ENCODE data around the gene CCDC116.
"Not testable (repeated sequence)": the region's sequence is repeated elsewhere in the genome, so short reads cannot be mapped to it uniquely, and the experiment has no call there.

The CCDC116 gene

DNA sequence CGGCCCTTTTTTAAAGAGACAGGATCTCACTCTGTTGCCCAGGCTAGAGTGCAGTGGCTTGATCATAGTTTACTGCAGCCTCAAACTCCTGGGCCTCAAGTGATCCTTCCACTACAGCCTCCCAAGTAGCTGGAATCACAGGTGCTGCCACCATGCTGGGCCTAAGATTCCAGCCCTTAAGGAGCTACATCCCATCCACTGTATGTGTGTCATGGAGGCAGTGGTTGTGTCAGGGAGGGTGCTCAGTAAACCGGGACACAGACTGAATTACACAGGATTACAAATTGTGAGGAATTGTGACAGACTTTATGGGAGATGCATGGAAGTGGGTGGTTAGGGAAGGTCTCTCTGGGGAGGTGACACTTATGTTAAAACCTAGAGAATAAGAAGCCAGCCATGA lies 31.2 kb downstream of the CCDC116 start:
- no peak overlapping the region for H3K4me3 ChIP-seq (ENCODE audit: low read length)
- no peaks in the 10 kb centered on the region for H3K9me3 ChIP-seq (ENCODE audit: control insufficient read depth, low read length)
- no peaks in the 10 kb centered on the region for H3K36me3 ChIP-seq (ENCODE audit: control insufficient read depth, insufficient read depth, low read length, severe bottlenecking)
- peaks cover 3% of the 10 kb centered on the region for H3K4me1 ChIP-seq (ENCODE audit: control insufficient read depth, insufficient read depth, low read length)
- H3K27me3 ChIP-seq (replicated peaks; ENCODE audit: control insufficient read depth, insufficient read depth, low read length) = peaks cover 18% of the 10 kb centered on the region
- H3K9ac ChIP-seq (ENCODE audit: low read length) = no peak overlapping the region
- DNase-seq (ENCODE audit: low read depth) = no peak

DNA sequence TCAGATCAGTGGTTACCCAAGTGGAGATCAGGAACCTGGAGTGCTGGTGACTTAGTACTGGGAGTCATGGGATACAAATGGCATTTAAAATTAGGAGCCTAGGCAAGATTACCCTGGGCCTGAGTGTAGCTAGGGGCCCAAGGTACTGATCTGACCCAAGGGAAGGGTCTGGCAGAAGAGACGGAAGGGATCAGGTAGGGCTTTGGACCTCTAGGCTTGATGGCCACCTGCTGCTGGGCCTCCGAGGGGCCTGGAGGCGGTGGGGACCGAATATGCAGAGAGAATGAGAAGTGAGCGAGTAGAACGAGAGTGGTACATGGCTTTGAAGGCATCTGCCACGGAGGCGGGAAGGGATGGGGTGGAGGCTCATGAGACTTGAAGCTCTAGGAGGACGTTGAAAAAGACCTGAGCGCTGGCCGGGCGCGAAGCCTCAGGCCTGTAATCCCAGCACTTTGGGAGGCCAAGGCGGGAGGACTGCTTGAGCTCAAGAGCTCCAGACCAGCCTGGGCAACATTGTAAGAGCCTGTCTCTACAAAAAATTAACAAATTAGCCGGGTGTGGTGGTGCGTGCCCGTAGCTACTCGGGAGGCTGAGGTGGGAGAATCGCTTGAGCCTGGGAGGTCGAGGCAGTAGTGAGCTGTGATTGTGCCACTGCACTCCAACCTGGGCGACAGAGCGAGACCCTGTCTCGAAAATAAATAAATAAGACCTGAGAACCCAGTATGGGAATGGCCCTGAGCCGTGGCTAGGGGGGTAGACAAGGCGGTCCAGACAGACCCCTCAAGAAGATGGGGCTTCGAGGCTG lies 32.7 kb downstream of the CCDC116 start:
- H3K4me1 ChIP-seq (ENCODE audit: control insufficient read depth, insufficient read depth, low read length) = peaks cover 3% of the 10 kb centered on the region
- H3K27me3 ChIP-seq (replicated peaks; ENCODE audit: control insufficient read depth, insufficient read depth, low read length) = peaks cover 15% of the 10 kb centered on the region
- H3K36me3 ChIP-seq (ENCODE audit: control insufficient read depth, insufficient read depth, low read length, severe bottlenecking) = peaks cover 6% of the 10 kb centered on the region
- peak overlapping the region; percentile 93 for H3K9ac ChIP-seq (ENCODE audit: low read length)
- no peaks in the 10 kb centered on the region for H3K9me3 ChIP-seq (ENCODE audit: control insufficient read depth, low read length)
- no peak for DNase-seq (ENCODE audit: low read depth)
- peak overlapping the region; percentile 89 for H3K4me3 ChIP-seq (ENCODE audit: low read length)

DNA sequence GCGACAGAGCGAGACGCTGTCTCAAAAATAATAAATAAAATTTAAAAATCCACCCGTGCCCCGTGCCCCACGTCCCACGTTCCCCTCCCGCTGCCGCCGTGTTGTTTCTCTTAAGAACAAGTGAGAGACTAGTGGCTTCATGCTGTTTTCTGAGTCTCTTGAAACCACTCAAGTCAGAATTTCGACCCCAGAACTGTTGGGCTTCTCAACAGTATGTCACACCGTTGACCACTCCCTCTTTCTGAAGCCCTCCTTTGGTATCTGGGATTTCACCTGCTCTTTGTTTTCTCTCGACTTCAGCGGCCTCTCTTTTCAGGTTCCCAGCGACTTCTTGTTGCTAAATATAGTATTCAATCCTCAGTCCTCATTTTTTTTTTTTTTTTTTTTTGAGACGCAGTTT lies 34.2 kb downstream of the CCDC116 start:
- Histone ChIP-seq H3K36me3 (ENCODE audit: control insufficient read depth, insufficient read depth, low read length, severe bottlenecking) (peaks cover 21% of the 10 kb centered on the region), H3K4me3 (ENCODE audit: low read length) (peak overlapping the region; percentile 89), H3K4me1 (ENCODE audit: control insufficient read depth, insufficient read depth, low read length) (peaks cover 3% of the 10 kb centered on the region), H3K27me3 (replicated peaks; ENCODE audit: control insufficient read depth, insufficient read depth, low read length) (no peaks in the 10 kb centered on the region), H3K9me3 (ENCODE audit: control insufficient read depth, low read length) (no peaks in the 10 kb centered on the region), H3K9ac (ENCODE audit: low read length) (peak overlapping the region; percentile 93)
- peak; percentile 8 for DNase-seq (ENCODE audit: low read depth)

DNA sequence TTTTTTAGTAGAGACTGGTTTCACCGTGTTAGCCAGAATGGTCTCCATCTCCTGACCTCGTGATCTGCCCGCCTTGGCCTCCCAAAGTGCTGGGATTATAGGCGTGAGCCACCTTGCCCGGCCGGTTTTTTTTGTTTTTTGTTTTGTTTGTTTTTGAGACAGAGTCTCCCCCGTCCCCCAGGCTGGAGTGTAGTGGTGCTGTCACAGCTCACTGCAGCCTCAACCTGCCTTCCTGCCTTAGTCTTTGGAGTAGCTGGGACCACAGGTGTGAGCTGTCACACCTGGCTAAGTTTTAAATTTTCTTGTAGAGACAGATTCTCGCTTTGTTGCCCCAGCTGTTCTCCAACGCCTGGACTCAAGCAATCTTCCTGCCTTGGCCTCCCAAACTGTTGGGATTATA lies 36.5 kb downstream of the CCDC116 start:
- H3K9me3 ChIP-seq (ENCODE audit: control insufficient read depth, low read length) = no peaks in the 10 kb centered on the region
- H3K9ac ChIP-seq (ENCODE audit: low read length) = no peak overlapping the region
- peaks cover 43% of the 10 kb centered on the region for H3K36me3 ChIP-seq (ENCODE audit: control insufficient read depth, insufficient read depth, low read length, severe bottlenecking)
- peaks cover 3% of the 10 kb centered on the region for H3K4me1 ChIP-seq (ENCODE audit: control insufficient read depth, insufficient read depth, low read length)
- H3K4me3 ChIP-seq (ENCODE audit: low read length) = no peak overlapping the region
- no peaks in the 10 kb centered on the region for H3K27me3 ChIP-seq (replicated peaks; ENCODE audit: control insufficient read depth, insufficient read depth, low read length)
- DNase-seq (ENCODE audit: low read depth) = no peak

DNA sequence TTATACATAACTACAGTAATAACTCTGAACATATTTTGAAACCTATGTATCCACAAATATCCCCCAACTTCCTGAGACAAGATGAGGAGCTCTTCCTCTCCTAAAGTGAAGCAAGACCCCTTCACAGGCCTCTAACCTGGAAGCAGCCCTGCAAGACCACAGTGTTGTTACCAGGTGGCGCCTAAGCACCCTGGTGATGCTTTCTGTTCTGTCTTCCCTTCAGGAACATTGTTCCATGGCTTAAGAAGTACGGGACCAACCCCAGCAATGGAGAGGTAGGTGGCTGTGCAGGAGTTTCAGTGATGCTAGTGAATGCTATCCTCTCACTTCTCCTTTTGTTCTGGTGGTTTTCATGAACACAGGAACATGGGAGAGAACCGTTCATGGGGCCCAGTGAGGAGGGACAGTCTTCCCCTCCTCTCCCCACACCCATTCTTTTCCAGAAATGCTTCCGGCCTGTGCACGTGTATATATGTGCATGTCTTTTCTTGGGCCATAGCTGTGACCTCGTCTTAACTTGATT lies 39.6 kb downstream of the CCDC116 start:
- Histone ChIP-seq H3K4me3 (ENCODE audit: low read length) (no peak overlapping the region), H3K36me3 (ENCODE audit: control insufficient read depth, insufficient read depth, low read length, severe bottlenecking) (peaks cover 62% of the 10 kb centered on the region), H3K4me1 (ENCODE audit: control insufficient read depth, insufficient read depth, low read length) (no peaks in the 10 kb centered on the region), H3K9me3 (ENCODE audit: control insufficient read depth, low read length) (no peaks in the 10 kb centered on the region), H3K27me3 (replicated peaks; ENCODE audit: control insufficient read depth, insufficient read depth, low read length) (no peaks in the 10 kb centered on the region), H3K9ac (ENCODE audit: low read length) (no peak overlapping the region)
- DNase-seq (ENCODE audit: low read depth) = no peak

DNA sequence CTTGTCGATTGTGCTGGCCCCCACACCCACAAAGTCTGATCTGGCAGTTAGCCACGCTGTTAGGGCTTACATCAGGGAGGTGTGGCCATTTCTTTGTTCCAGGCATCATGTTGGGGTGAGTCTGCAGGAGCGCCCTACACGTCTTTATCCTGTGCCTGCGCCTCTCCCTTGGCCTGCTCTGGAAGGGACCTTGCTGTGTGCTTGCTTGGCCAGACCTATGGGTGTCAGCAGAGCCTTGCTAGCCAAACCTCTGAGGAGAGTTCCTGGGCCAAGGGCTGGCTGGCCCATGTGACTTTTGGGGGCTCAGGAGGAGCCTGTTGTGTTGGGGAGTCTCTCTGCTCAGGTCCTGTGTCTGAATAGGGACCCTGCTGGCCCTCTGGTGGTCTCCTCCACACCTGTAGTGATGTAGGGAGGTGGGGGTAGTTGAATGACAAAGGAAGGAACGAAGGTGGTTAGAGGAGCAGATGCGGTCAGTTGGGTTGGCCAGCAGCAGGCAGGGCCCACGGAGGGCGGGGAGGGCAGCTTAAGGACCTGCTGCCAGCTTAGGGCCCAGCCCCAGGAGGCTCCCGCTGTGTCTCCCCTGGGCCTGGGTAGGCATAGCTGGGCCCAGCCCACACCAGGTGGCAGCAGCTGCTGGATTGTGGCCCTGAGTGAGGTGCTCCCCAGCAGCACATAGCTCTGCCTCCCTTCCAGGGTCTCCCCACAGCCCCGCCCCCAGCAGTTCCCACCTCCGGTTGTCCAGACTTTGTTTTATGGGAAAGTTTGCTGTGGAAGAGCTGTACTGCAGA lies 41.2 kb downstream of the CCDC116 start:
- DNase-seq (ENCODE audit: low read depth) = no peak
- Histone ChIP-seq H3K36me3 (ENCODE audit: control insufficient read depth, insufficient read depth, low read length, severe bottlenecking) (peaks cover 62% of the 10 kb centered on the region), H3K9me3 (ENCODE audit: control insufficient read depth, low read length) (no peaks in the 10 kb centered on the region), H3K4me1 (ENCODE audit: control insufficient read depth, insufficient read depth, low read length) (peaks cover 5% of the 10 kb centered on the region), H3K27me3 (replicated peaks; ENCODE audit: control insufficient read depth, insufficient read depth, low read length) (no peaks in the 10 kb centered on the region), H3K9ac (ENCODE audit: low read length) (no peak overlapping the region), H3K4me3 (ENCODE audit: low read length) (no peak overlapping the region)

DNA sequence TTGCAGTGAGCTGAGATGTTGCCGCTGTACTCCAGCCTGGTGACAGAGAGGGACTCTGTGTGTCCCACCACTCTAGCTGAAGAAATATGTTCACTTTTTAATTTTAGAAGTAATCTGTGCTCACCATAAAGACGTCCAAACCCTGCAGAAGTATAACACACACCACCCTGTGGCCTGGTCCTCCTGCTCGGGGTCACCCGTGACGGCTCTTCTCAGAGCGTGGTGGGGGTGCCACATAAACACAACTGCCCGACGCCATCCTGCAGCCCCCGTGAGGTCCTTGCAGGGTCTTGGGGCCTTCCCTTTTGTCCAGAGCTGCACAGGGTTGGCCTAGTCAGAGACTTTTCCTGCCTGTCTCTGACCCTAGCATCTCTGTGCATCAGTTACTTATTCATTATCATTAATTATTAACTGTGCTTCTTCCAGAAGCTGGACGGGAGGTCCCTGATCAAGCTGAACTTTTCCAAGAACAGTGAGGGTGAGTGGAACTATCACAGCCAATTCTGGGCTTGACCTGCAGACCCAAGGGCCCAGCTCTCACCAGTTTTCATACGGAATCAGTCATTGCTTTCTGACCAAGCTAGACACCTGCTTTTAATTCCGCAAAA lies 42.2 kb downstream of the CCDC116 start:
- Histone ChIP-seq H3K9me3 (ENCODE audit: control insufficient read depth, low read length) (no peaks in the 10 kb centered on the region), H3K4me3 (ENCODE audit: low read length) (no peak overlapping the region), H3K9ac (ENCODE audit: low read length) (no peak overlapping the region), H3K4me1 (ENCODE audit: control insufficient read depth, insufficient read depth, low read length) (peaks cover 5% of the 10 kb centered on the region), H3K36me3 (ENCODE audit: control insufficient read depth, insufficient read depth, low read length, severe bottlenecking) (peaks cover 61% of the 10 kb centered on the region), H3K27me3 (replicated peaks; ENCODE audit: control insufficient read depth, insufficient read depth, low read length) (no peaks in the 10 kb centered on the region)
- DNase-seq (ENCODE audit: low read depth) = no peak

DNA sequence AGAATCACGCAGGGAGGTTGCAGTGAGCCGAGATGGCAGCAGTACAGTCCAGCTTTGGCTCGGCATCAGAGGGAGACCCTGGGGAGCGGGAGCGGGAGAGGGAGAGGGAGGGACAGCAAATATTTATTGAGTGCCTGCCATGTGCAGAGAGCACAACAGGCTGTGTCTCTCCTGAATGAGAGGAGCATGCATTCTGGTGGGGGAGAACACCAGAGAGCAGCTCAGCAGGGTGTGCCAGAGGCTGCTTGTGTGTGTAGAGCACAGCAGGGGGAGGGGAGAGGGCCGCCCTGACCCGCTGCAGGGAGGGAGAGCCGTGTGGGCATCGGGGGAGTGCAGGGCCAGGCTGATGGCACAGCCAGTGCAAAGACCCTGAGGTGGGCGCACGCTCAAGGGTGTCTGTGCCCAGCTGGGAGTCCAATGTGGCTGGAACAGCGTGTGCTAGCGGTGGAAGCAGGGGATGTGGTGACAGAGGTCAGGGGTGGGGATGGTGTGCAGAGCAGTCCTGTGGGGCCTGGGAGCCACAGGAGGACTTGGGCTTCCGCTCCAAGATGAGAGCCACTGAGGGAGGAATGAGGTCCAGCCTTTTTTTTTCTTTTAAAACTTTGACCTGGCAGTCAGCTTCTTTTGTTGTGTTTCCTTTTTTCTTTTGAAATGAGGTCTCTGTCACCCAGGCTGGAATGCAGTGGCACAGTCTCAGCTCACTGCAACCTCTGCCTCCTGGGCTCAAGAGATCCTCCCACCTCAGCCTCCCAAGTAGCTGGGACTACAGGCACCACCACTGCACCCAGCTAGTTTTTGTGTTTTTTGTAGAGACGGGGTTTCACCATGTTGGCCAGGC lies 45.3 kb downstream of the CCDC116 start:
- H3K9me3 ChIP-seq (ENCODE audit: control insufficient read depth, low read length) = no peaks in the 10 kb centered on the region
- peaks cover 5% of the 10 kb centered on the region for H3K4me1 ChIP-seq (ENCODE audit: control insufficient read depth, insufficient read depth, low read length)
- H3K36me3 ChIP-seq (ENCODE audit: control insufficient read depth, insufficient read depth, low read length, severe bottlenecking) = peaks cover 49% of the 10 kb centered on the region
- no peak overlapping the region for H3K4me3 ChIP-seq (ENCODE audit: low read length)
- H3K9ac ChIP-seq (ENCODE audit: low read length) = no peak overlapping the region
- no peaks in the 10 kb centered on the region for H3K27me3 ChIP-seq (replicated peaks; ENCODE audit: control insufficient read depth, insufficient read depth, low read length)
- no peak for DNase-seq (ENCODE audit: low read depth)

DNA sequence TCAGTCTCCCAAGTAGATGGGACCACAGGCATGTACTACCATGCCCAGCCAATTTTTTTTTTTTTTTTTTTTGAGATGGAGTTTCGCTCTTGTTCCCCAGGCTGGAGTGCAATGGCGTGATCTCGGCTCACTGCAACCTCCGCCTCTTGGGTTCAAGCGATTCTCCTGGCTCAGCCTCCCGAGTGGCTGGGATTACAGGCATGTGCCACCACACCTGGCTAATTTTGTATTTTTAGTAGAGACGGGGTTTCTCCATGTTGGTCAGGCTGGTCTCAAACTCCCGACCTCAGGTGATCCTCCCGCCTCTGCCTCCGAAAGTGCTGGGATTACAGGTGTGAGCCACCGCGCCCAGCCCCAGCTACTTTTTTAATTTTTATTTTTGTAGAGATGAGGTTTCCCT lies 46.3 kb downstream of the CCDC116 start:
- H3K4me3 ChIP-seq (ENCODE audit: low read length); H3K9ac ChIP-seq (ENCODE audit: low read length); H3K27me3 ChIP-seq (replicated peaks; ENCODE audit: control insufficient read depth, insufficient read depth, low read length); H3K4me1 ChIP-seq (ENCODE audit: control insufficient read depth, insufficient read depth, low read length); DNase-seq (ENCODE audit: low read depth); H3K9me3 ChIP-seq (ENCODE audit: control insufficient read depth, low read length): not testable (repeated sequence)
- H3K36me3 ChIP-seq (ENCODE audit: control insufficient read depth, insufficient read depth, low read length, severe bottlenecking) = peaks cover 46% of the 10 kb centered on the region

DNA sequence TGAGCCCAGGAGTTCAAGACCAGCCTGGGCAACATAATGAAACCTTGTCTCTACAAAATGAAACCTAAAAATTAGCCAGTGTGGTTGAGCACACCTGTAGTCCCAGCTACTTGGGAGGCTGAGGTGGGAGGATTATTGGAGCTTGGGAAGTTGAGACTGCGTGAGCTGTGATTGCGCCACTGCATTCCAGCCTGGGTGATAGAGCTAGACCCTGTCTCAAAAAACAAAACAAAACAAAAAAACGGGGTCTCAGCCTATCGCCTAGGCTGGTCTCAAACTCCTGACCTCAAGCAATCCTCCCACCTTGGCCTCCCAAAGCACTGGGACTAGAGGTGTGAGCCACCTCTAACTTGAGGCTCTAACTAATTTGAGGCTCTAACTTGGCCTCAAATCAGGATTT lies 46.8 kb downstream of the CCDC116 start:
- no peaks in the 10 kb centered on the region for H3K27me3 ChIP-seq (replicated peaks; ENCODE audit: control insufficient read depth, insufficient read depth, low read length)
- no peaks in the 10 kb centered on the region for H3K9me3 ChIP-seq (ENCODE audit: control insufficient read depth, low read length)
- H3K4me1 ChIP-seq (ENCODE audit: control insufficient read depth, insufficient read depth, low read length) = peaks cover 5% of the 10 kb centered on the region
- DNase-seq (ENCODE audit: low read depth) = no peak
- H3K4me3 ChIP-seq (ENCODE audit: low read length) = no peak overlapping the region
- H3K9ac ChIP-seq (ENCODE audit: low read length) = no peak overlapping the region
- peaks cover 42% of the 10 kb centered on the region for H3K36me3 ChIP-seq (ENCODE audit: control insufficient read depth, insufficient read depth, low read length, severe bottlenecking)
